Measurements from ENCODE around the gene MEGF9.

Gene MEGF9

DNA sequence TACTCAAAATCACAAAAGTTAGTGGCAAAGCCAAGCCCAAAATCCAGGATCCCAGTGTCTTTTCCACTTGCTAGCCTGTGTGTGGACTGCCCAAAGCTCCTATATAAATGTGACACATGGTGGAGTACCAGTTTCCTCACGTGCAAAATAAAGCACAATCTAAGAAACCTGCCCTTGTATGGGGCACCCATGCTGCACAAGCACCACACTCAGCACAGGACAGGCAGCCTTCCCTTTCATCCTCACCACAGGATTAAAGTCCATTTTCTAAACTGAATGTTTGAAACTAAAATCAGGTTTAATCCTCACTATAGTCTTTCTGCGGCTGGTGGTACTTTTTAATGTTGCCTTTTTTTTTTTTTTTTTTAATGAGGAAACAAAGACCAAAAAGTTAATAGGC is 139.8 kb downstream of the MEGF9 start:
- Mint-ChIP-seq H3K4me3 (no peak overlapping the region), H3K4me1 (peaks cover 36% of the 10 kb centered on the region), H3K27ac (no peak overlapping the region), H3K27me3 (no peaks in the 10 kb centered on the region), H3K9me3 (no peaks in the 10 kb centered on the region), H3K36me3 (peaks cover 29% of the 10 kb centered on the region)
- ATAC-seq = no peak

DNA sequence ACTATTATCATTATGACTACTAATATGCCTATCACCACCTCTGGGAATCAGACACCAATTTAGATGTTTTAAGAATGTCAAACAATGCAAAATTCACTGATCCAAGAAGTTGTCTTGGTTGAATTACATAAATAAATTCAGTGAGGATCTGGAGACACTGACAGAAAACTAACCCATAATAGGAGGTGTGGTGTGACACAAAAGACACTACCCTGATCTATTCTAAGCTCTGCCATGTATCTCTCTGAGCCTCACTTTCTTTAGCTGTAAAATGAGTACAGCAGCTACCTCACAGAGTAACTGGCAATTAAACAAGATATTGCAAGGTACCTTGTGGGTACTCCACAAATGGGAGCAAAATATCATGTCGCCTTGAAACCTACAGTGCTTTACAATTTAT is 141.8 kb downstream of the MEGF9 start:
- Mint-ChIP-seq H3K27me3 (no peaks in the 10 kb centered on the region), H3K4me3 (no peak overlapping the region), H3K9me3 (no peaks in the 10 kb centered on the region), H3K27ac (no peak overlapping the region), H3K36me3 (peaks cover 45% of the 10 kb centered on the region), H3K4me1 (peaks cover 21% of the 10 kb centered on the region)
- ATAC-seq = no peak

DNA sequence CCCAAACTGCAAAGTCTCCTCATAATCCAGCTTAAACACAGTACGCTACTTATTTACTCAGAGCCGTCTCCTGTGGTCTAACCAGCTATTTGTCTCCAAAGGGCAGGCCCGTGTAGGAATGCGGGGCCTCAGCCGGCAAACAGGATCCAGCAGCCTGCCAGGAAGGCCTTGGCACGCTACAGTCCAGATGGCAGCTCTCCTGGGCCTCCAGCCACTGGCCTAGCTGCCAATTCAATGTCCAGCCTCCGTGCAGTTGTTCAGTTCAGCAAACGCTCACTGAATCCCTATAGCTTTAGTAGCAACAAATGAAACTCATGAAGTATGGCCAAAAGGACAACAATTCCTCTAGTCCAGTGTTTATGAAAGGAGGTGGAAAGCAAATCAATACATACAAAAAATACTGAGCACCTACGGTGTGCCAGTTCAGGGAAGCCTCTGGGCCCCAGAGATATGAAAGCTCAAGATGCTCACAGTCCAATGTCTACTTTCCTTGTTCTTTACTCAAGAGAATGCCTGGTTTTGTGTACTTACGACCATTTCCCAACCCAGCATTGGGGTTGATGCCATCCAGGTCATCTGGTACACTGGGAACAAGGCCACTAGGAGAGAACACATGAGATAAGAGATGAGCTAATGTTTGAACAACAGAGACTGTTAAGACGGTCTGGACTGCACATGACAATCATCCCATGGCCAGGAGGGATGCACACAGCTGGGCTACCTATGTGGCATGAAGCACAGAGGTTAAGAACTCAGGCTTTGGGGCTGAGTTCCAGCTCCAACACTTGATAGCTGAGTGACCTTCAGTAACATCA is 142.6 kb downstream of the MEGF9 start:
- H3K4me1 Mint-ChIP-seq = peaks cover 15% of the 10 kb centered on the region
- no peak overlapping the region for H3K27ac Mint-ChIP-seq
- ATAC-seq = no peak
- no peaks in the 10 kb centered on the region for H3K9me3 Mint-ChIP-seq
- no peaks in the 10 kb centered on the region for H3K27me3 Mint-ChIP-seq
- peaks cover 43% of the 10 kb centered on the region for H3K36me3 Mint-ChIP-seq
- no peak overlapping the region for H3K4me3 Mint-ChIP-seq

DNA sequence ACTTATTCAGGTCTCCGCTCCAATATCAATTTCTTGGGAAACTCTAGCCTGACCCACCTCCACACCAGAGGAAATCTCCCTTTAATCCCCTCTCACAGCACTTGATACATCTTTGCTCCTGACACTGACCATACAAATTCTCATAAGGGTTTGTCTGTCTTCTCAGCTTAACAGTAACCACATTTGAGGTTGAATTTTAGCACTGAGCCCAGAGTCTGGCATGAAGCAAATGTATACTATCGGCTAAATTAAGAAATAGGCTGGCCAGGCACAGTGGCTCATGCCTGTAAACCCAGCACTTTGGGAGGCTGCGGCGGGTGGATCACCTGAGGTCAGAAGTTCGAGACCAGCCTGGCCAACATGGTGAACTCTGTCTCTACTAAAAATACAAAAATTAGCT is 144.0 kb downstream of the MEGF9 start:
- ATAC-seq = no peak
- Mint-ChIP-seq H3K36me3 (peaks cover 55% of the 10 kb centered on the region), H3K4me1 (peaks cover 14% of the 10 kb centered on the region), H3K27ac (no peak overlapping the region), H3K4me3 (no peak overlapping the region), H3K27me3 (no peaks in the 10 kb centered on the region), H3K9me3 (no peaks in the 10 kb centered on the region)

DNA sequence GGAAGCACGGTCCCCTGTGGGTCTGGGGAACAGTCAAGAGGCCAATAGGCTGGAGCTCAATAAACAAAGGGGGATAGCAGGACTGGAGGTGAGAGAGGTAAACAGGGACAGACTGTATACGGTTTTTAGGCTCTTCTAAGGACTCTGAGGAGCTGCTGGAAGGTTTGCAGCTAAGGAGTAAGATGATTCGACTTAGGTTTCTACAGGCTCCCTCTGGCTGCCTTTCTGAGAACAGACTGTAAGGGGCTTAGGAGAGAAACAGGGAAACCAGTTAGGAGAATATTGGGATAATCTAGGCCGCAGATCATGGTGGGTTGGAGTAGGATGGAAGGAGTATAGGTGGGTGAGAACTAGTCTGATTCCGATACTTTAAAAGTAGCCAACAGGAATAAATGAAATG is 144.7 kb downstream of the MEGF9 start:
- H3K36me3 Mint-ChIP-seq = peaks cover 63% of the 10 kb centered on the region

DNA sequence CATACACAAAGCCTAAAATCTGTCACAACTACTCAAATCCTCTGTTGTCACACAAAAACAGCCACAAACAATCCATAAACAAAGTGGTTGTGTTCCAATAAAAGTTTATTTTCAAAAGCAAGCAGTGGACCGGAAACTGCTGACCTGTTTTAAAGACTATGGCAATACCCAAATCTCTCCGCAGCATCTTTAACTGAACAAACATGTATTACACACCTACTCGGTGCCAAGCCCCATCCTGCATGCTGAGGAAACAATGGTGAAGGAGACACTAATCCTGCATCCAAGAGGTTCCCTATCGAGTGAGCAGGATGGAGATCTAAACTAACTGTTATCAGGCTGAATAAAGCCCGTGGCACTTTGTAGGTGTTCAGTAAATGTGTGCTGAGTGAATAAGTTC is 145.5 kb downstream of the MEGF9 start:
- Mint-ChIP-seq H3K9me3 (no peaks in the 10 kb centered on the region), H3K4me1 (peaks cover 9% of the 10 kb centered on the region), H3K27me3 (no peaks in the 10 kb centered on the region), H3K27ac (no peak overlapping the region), H3K36me3 (peaks cover 66% of the 10 kb centered on the region), H3K4me3 (no peak overlapping the region)
- ATAC-seq = no peak

More for the DNA sequence above, 144.7 kb downstream of the MEGF9 start:
- peaks cover 15% of the 10 kb centered on the region for H3K4me1 Mint-ChIP-seq
- no peak overlapping the region for H3K4me3 Mint-ChIP-seq
- no peak for ATAC-seq
- no peaks in the 10 kb centered on the region for H3K9me3 Mint-ChIP-seq
- no peak overlapping the region for H3K27ac Mint-ChIP-seq
- H3K27me3 Mint-ChIP-seq = no peaks in the 10 kb centered on the region

DNA sequence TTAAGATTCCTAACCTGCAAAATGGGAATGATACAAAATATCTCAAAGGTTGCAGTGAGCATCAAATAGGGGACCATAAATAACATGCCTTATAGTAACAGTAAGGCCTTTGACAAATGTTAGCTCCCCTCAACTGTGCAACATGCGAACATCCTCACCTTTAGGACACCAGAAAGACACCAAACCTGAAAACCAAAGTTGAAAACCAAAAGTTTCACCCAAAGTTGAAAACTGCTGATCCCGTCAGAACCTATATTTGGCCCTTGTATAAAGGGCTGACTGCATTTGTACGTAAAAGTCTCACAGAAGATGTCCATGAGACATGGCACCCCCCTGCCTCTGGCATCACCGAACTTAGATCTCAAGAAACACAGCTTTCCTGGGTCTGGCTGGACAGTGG is 146.4 kb downstream of the MEGF9 start:
- H3K36me3 Mint-ChIP-seq = peaks cover 72% of the 10 kb centered on the region
- H3K27me3 Mint-ChIP-seq = no peaks in the 10 kb centered on the region
- no peak overlapping the region for H3K27ac Mint-ChIP-seq
- no peak for ATAC-seq
- no peaks in the 10 kb centered on the region for H3K9me3 Mint-ChIP-seq
- no peak overlapping the region for H3K4me3 Mint-ChIP-seq
- H3K4me1 Mint-ChIP-seq = peaks cover 8% of the 10 kb centered on the region

DNA sequence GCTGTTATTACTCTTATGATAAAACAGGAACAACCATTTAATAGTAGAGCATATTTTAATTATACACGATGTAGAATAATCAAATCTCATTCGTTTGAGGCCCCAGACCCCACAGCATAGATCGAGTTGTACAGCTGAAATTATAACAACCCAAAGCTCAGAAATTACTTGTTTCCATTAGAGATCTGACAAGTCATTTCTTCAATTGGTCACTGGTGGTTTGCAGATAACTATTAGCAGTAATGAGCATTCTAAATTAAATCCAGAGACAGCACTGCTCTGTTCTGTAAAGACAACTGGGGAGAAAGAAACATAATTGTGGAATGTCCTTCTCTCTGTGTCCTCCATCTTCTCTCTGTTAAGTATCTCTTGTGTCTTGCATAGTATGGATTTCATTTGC is 147.2 kb downstream of the MEGF9 start:
- Mint-ChIP-seq H3K4me1 (peaks cover 16% of the 10 kb centered on the region), H3K36me3 (peaks cover 78% of the 10 kb centered on the region), H3K9me3 (no peaks in the 10 kb centered on the region), H3K27ac (no peak overlapping the region), H3K27me3 (no peaks in the 10 kb centered on the region), H3K4me3 (no peak overlapping the region)
- no peak for ATAC-seq

DNA sequence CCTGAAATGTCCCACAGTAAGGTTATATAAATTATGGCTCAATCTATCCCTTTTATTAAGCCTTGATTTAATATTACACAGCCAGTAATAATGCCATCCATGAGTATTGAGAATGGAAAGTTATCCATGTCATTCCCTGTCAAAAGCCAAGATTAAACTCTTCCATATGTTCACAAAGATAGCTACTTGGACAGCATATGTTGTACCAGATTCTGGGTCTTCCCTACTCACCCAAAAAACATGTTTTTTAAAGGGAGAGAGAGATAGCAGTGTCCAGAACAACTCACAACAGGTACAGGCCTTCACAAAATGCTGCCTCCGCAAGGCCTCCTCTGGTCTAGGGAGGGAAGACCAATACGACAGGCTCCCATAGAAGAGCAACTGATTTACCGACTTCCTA is 149.7 kb downstream of the MEGF9 start:
- H3K4me3 Mint-ChIP-seq = no peak overlapping the region
- no peak for ATAC-seq
- peaks cover 16% of the 10 kb centered on the region for H3K4me1 Mint-ChIP-seq
- peaks cover 65% of the 10 kb centered on the region for H3K36me3 Mint-ChIP-seq
- H3K27me3 Mint-ChIP-seq = no peaks in the 10 kb centered on the region
- H3K9me3 Mint-ChIP-seq = no peaks in the 10 kb centered on the region
- no peak overlapping the region for H3K27ac Mint-ChIP-seq

DNA sequence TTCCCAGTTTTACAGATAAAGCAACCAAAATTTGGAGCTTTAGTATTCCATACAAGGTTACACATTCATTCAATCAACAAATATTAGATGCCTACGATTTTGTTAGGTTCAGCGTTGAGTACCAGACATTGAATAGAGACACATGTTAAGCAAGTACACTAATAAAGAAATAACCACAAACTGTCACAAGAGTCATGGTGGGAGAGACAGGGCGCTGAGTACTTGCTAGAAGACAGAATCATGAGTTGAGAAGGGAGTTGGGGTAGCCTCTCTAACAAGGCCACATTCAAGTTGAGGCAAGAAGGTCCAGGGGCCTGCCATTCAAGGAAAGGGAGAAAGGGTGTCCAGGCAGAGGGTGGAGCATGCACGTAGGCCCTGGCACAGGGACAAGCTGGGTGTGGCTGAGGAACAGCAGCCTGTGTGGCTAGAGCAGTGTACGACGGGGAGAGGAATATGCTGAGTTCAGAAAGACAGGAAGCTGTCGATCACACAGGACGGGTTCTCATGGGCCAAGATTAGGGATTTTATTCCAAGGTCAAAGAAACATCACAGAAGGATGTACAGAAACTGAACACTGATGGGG is 151.3 kb downstream of the MEGF9 start:
- H3K27me3 Mint-ChIP-seq = no peaks in the 10 kb centered on the region
- peaks cover 22% of the 10 kb centered on the region for H3K4me1 Mint-ChIP-seq
- H3K36me3 Mint-ChIP-seq = peaks cover 58% of the 10 kb centered on the region
- H3K9me3 Mint-ChIP-seq = no peaks in the 10 kb centered on the region
- ATAC-seq = no peak
- no peak overlapping the region for H3K27ac Mint-ChIP-seq
- no peak overlapping the region for H3K4me3 Mint-ChIP-seq

DNA sequence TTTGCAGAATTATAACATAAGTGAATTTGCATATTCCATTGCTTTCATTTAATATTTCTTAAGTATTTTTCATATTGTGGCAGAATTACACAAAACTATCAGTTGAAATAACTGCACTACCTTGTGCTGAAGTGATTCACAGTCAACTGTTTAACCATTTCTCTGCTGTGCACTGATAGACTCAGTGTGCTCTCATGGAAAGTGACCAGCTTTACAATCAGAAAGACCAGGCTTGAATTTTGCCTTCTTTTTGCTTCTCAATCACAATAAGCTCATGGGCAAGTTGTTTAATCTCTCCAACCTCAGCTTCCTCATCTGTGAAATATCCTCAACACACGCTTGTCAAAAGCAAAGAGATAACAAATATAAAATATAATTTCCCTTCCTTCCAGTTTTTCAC is 152.6 kb downstream of the MEGF9 start:
- H3K27me3 Mint-ChIP-seq = no peaks in the 10 kb centered on the region
- peaks cover 55% of the 10 kb centered on the region for H3K36me3 Mint-ChIP-seq
- peaks cover 22% of the 10 kb centered on the region for H3K4me1 Mint-ChIP-seq
- H3K27ac Mint-ChIP-seq = no peak overlapping the region
- H3K9me3 Mint-ChIP-seq = no peaks in the 10 kb centered on the region
- H3K4me3 Mint-ChIP-seq = no peak overlapping the region
- no peak for ATAC-seq

DNA sequence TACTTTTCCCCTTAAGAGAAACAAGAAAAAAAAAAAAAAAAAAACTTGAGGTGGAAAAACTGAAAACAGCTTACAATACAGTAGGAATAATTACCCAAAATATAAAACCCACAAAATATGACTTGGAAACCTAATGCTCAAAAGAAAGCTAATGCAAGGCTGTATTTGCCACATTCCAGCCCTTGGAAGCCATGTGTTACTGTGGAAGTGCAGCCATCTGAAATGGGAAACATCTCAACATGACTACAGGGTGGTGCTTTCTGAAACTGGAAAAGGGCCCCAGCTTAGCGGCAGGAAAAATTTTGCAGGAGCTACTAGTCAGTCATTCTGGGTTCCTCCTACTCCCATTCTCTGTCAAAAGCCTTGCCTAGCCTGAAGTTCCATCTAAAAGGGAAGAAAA is 154.7 kb downstream of the MEGF9 start:
- Mint-ChIP-seq H3K4me3 (no peak overlapping the region), H3K36me3 (peaks cover 47% of the 10 kb centered on the region), H3K27ac (no peak overlapping the region), H3K9me3 (no peaks in the 10 kb centered on the region), H3K4me1 (peaks cover 21% of the 10 kb centered on the region), H3K27me3 (no peaks in the 10 kb centered on the region)
- ATAC-seq = no peak

DNA sequence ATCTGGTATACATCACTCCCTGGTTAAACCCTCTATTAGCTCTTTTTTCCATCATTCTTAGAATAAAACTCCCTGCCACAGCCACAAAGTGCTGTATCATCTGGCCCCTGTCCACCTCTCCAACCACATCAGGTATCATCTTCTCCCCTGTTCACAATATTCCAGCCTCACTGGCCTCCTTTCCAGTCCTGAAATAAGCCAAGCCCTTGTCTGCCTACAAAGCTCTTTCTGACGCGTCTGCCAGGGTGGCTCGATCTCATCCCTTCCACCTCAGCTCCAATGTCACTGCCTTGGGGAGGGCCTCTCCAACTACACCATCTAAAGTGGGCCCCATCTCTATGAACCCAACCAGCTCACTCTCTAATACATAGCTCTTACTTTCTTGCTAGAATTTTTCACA is 155.8 kb downstream of the MEGF9 start:
- no peak for ATAC-seq

DNA sequence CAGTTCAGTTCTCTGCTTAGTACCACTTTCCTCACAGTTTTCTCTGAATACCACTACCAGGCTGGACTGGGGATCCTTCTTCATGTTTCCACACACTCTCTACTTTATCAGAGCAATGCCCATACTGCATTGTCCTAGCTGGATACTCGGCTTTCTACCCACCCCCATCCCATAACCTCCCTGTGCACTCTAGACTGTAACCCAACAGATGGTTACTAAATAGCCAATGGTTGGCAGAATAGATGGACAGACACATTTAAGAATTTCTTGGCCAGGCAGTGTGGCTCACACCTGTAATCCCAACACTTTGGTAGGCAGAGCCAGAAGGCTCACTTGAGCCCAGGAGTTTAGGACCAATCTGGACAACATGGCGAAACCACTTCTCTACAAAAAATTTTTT is 157.1 kb downstream of the MEGF9 start:
- no peak overlapping the region for H3K27ac Mint-ChIP-seq
- no peak for ATAC-seq
- no peaks in the 10 kb centered on the region for H3K27me3 Mint-ChIP-seq
- H3K4me1 Mint-ChIP-seq = peaks cover 14% of the 10 kb centered on the region
- H3K4me3 Mint-ChIP-seq = no peak overlapping the region
- H3K36me3 Mint-ChIP-seq = peaks cover 48% of the 10 kb centered on the region
- H3K9me3 Mint-ChIP-seq = no peaks in the 10 kb centered on the region

More for the DNA sequence above, 155.8 kb downstream of the MEGF9 start:
- Mint-ChIP-seq H3K27me3 (no peaks in the 10 kb centered on the region), H3K27ac (no peak overlapping the region), H3K4me1 (peaks cover 21% of the 10 kb centered on the region), H3K36me3 (peaks cover 50% of the 10 kb centered on the region), H3K9me3 (no peaks in the 10 kb centered on the region), H3K4me3 (no peak overlapping the region)

DNA sequence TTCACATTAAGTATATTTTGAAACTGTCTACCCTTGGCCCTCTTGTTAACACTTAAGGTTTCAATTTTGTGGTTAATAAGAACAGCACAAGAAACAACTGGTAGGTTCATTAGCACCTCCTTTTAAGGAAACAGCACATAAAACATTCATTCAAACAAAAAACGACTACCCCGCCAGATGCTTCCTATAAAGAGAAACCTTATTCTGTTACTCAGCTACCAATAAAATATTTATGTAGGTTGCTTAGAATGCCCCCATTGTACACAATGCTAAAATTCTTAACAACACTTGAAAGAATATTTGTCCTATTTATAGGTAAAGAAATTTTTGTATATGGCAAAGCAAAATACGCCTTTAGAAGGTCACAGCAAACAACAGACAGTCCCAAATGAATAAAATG is 157.5 kb downstream of the MEGF9 start:
- peaks cover 13% of the 10 kb centered on the region for H3K4me1 Mint-ChIP-seq
- no peaks in the 10 kb centered on the region for H3K27me3 Mint-ChIP-seq
- no peak overlapping the region for H3K4me3 Mint-ChIP-seq
- peaks cover 47% of the 10 kb centered on the region for H3K36me3 Mint-ChIP-seq
- H3K9me3 Mint-ChIP-seq = no peaks in the 10 kb centered on the region
- ATAC-seq = no peak
- no peak overlapping the region for H3K27ac Mint-ChIP-seq

DNA sequence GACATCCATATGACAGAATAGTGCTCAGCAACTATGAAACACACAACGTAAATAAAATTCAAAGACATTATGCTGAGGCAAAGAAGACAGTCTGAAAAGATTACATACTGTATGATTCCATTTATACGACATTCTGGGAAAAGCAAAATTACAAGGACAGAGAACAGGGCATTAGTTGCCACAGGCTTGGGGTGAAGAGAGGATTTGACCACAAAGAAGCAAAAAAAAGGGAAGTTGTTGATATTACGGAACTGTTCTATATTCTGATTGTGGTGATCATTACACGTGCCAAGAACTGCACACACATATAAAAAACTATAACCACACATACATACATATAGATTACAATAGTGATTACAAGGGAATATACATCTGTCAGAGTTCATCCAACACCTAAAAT is 158.4 kb downstream of the MEGF9 start:
- ATAC-seq = no peak

More for the DNA sequence above, 158.4 kb downstream of the MEGF9 start:
- H3K4me1 Mint-ChIP-seq = peaks cover 13% of the 10 kb centered on the region
- no peak overlapping the region for H3K4me3 Mint-ChIP-seq
- no peaks in the 10 kb centered on the region for H3K9me3 Mint-ChIP-seq
- H3K36me3 Mint-ChIP-seq = peaks cover 57% of the 10 kb centered on the region
- H3K27me3 Mint-ChIP-seq = no peaks in the 10 kb centered on the region
- no peak overlapping the region for H3K27ac Mint-ChIP-seq

All from stimulated activated memory B cell treated with anti-CD40 and anti-IgM and Interleukin-4, amounts not matched to agents 10 μg/mL and 1 μg/mL and 100 μg/mL, for 72 hours (primary cell).